Measurements from ENCODE around the gene ENTPD2. TPM values are rescaled to one million over a fixed set of nuclear protein-coding genes. Genes with fewer than 3 reads are reported as not detected.

Gene ENTPD2
- total RNA-seq, 1 experiment from 2014 or later = 32.5 TPM

GRCh38 chr9:137030006-137030405 lies 23.9 kb downstream of the ENTPD2 start:
- ChIA-PET RAD21 (ENCODE audit: low non-redundant PET in 1 of 2, low total read pairs in 2 of 2, uncharacterized antibody in 2 of 2, unreplicated experiment in 2 of 2) (interaction anchor here in 1 of 2 experiments (1.2 kb wide), 1 partner anchor 82 kb away, joined by 4 read pairs; no protein-coding TSS in a partner anchor), POLR2A (interaction anchor here (0.7 to 1.4 kb wide), 4 partner anchors 38 to 211 kb away, joined by 3 to 6 read pairs (median 6); partner anchors contain the start of genes PAXX and TUBB4B), CTCF (interaction anchor here (0.6 to 2.1 kb wide), 38 partner anchors 9 to 336 kb away, joined by 3 to 42 read pairs (median 5); partner anchors contain the start of genes AJM1, CLIC3, ENTPD2 and FBXW5)
- intact Hi-C loops (cut with micrococcal nuclease) = no loop called here
- Histone ChIP-seq H3K27me3 (ENCODE audit: insufficient read depth, low read length) (no peaks in the 10 kb centered on the region), H3K4me3 (replicated peaks in 1 of 2; ENCODE audit: low read depth in 1 of 2, low read length in 2 of 2) (no peak overlapping the region), H3K9me3 (ENCODE audit: control insufficient read depth in 1 of 2, insufficient read depth in 1 of 2, low read depth in 1 of 2, low read length in 2 of 2) (no peaks in the 10 kb centered on the region), H3K36me3 (ENCODE audit: control insufficient read depth in 1 of 2, insufficient read depth in 2 of 2, low read length in 2 of 2) (no peaks in the 10 kb centered on the region), H3K9ac (ENCODE audit: low read length) (no peak overlapping the region), H3K79me2 (ENCODE audit: insufficient read depth, low read length) (peaks cover 27% of the 10 kb centered on the region; the same call in 1 of the 2 replicates), H2AFZ (ENCODE audit: low read depth, low read length, poor library complexity, severe bottlenecking) (no peak overlapping the region), H3K4me2 (ENCODE audit: low read length) (no peak overlapping the region), H3K27ac (ENCODE audit: low read depth, low read length) (no peak overlapping the region), H3K9me2 (ENCODE audit: insufficient read depth) (no peaks in the 10 kb centered on the region), H3K4me1 (ENCODE audit: control insufficient read depth in 1 of 2, insufficient read depth in 2 of 2, low read length in 2 of 2) (peaks cover 37 to 54% of the 10 kb centered on the region in 2 experiments), H4K20me1 (ENCODE audit: insufficient read depth) (no peaks in the 10 kb centered on the region)
- TF ChIP-seq JUND (IDR thresholded peaks at IDR 0.05) (no peak), CTCF (IDR thresholded peaks at IDR 0.05 in 2 of 3, conservative IDR thresholded peaks at IDR 0.05 in 1 of 3; ENCODE audit: borderline replicate concordance in 1 of 3, insufficient read depth in 1 of 3, low read depth in 2 of 3, low read length in 2 of 3) (no peak), POLR2A (IDR thresholded peaks at IDR 0.05; ENCODE audit: borderline replicate concordance, extremely low read depth, insufficient read depth, insufficient read length) (no peak), EGR1 (IDR thresholded peaks at IDR 0.05; ENCODE audit: low read depth) (no peak), ATF3 (IDR thresholded peaks at IDR 0.05) (no peak), SIN3A (IDR thresholded peaks at IDR 0.05; ENCODE audit: low read depth) (no peak), ZNF274 (IDR thresholded peaks at IDR 0.05; ENCODE audit: low read depth, low read length) (no peak)
- DNase-seq (ENCODE audit: low read depth, low spot score) (no peak), ATAC-seq (no peak)
- BruUV-seq (replicated peaks) = no TSS peak

Data from HCT116 (cell line).